Panc1 (cell line): ENCODE data around the gene BEX3.

ENCODE experiments used
- CTCF ChIP-seq: fragments of 450-650 bp; IDR thresholded peaks from 2 replicates; pipeline ENCODE4 v1.5.1; 2017; ENCODE audit warnings: mild to moderate bottlenecking
- POLR2AphosphoS5 ChIP-seq: IDR thresholded peaks from 2 replicates; pipeline ENCODE4 v1.6.1; 2012; ENCODE audit warnings: mild to moderate bottlenecking, low read depth, low read length, moderate library complexity
- REST ChIP-seq, 2 experiments: IDR thresholded peaks; 2 replicates each; pipeline ENCODE4 v1.6.1; 2011 to 2012; ENCODE audit warnings: low read depth in 2 of 2, control low read depth in 1 of 2, low read length in 1 of 2, mild to moderate bottlenecking in 1 of 2, moderate library complexity in 1 of 2; ENCODE audit not compliant: insufficient read depth in 1 of 2
- SIN3A ChIP-seq: IDR thresholded peaks from 2 replicates; pipeline ENCODE4 v1.6.1; 2012; ENCODE audit warnings: low read depth, mild to moderate bottlenecking, low read length, moderate library complexity, borderline replicate concordance; ENCODE audit not compliant: insufficient read depth
- TCF7L2 ChIP-seq: IDR thresholded peaks from 2 replicates; pipeline ENCODE4 v1.6.1; 2011; ENCODE audit warnings: mild to moderate bottlenecking, low read depth, low read length, inconsistent platforms

GRCh38 chrX:103413705-103414387 is 37.5 kb downstream of the BEX3 start:
- TF ChIP-seq CTCF, result no peak
- no peak for TF ChIP-seq REST (IDR thresholded peaks at IDR 0.05; ENCODE audit: insufficient read depth in 1 of 2, low read depth in 2 of 2, low read length in 1 of 2)
- no peak for TF ChIP-seq POLR2AphosphoS5
- no peak for TF ChIP-seq SIN3A
- TF ChIP-seq TCF7L2, result no peak
